ENCODE measurements around the gene TCP1. TPM values are rescaled to one million over a fixed set of nuclear protein-coding genes. Genes with fewer than 3 reads are reported as not detected.

The TCP1 gene
- total and polyA plus RNA-seq, 2 donors (not counting 3 experiments of a cell fraction or from before 2014, with no cell fraction given), result 168 to 302 TPM

GRCh38 chr6:159778131-159778530, 11.3 kb downstream of the TCP1 start:
- Histone ChIP-seq H3K27me3 (ENCODE audit: control insufficient read depth in 2 of 2, insufficient read depth in 2 of 2, low read length in 2 of 2) (no peaks in the 10 kb centered on the region), H2AFZ (ENCODE audit: low read depth, low read length) (no peak overlapping the region), H3K4me1 (ENCODE audit: control insufficient read depth, extremely low read depth, insufficient read depth, low read length) (no peaks in the 10 kb centered on the region), H3K4me3 (replicated peaks in 1 of 3; ENCODE audit: insufficient read depth in 1 of 3, low read depth in 1 of 3, low read length in 3 of 3) (no peak overlapping the region), H3K9me3 (replicated peaks; ENCODE audit: control insufficient read depth, insufficient read depth, low read length) (no peaks in the 10 kb centered on the region), H3K4me2 (ENCODE audit: insufficient read depth, low read length) (no peak overlapping the region), H4K20me1 (replicated peaks; ENCODE audit: control insufficient read depth, extremely low read depth, insufficient read depth, low read length) (no peaks in the 10 kb centered on the region), H3K27ac (ENCODE audit: insufficient read depth, low read depth, low read length) (no peak overlapping the region), H3K9me1 (replicated peaks; ENCODE audit: control insufficient read depth, extremely low read depth, insufficient read depth, low read length) (no peaks in the 10 kb centered on the region), H3K79me2 (ENCODE audit: control insufficient read depth, insufficient read depth, low read length) (peaks cover 17% of the 10 kb centered on the region), H3K36me3 (ENCODE audit: control insufficient read depth in 2 of 2, extremely low read depth in 1 of 2, insufficient read depth in 2 of 2, low read length in 2 of 2) (peaks cover 29 to 33% of the 10 kb centered on the region in 2 experiments), H3K9ac (replicated peaks; ENCODE audit: extremely low read depth, insufficient read depth, low read length) (no peak overlapping the region)
- ChIA-PET CTCF (interaction anchor here (0.7 kb wide), 1 partner anchor 189 kb away, joined by 4 read pairs; no protein-coding TSS in a partner anchor), POLR2A (no interaction called here)
- intact Hi-C loops (cut with micrococcal nuclease) (no loop called here), dilution Hi-C loops (cut with MboI; ENCODE audit: extremely low pct_ligation_motif_present, low sequenced_read_pairs) (no loop called here)
- TF ChIP-seq EZH2 (IDR thresholded peaks at IDR 0.05; ENCODE audit: borderline replicate concordance, low read depth, low read length, severe bottlenecking) (no peak), JUN (IDR thresholded peaks at IDR 0.05; ENCODE audit: borderline replicate concordance, insufficient read depth, insufficient read length, low read depth) (no peak), GATA2 (IDR thresholded peaks at IDR 0.05; ENCODE audit: insufficient read depth, insufficient read length, low read depth, low read length) (no peak)
- FAIRE-seq (no peak), DNase-seq (ENCODE audit: low read depth, low spot score) (no peak)
- no TSS peak for BruUV-seq (replicated peaks)

- no peak overlapping the region for H3K4me2 ChIP-seq (ENCODE audit: insufficient read depth, low read length)
- ChIA-PET CTCF (interaction anchor here (0.7 to 0.9 kb wide), 2 partner anchors 11 to 190 kb away, joined by 4 read pairs; no protein-coding TSS in a partner anchor), POLR2A (no interaction called here)
- H3K4me3 ChIP-seq (replicated peaks in 1 of 3; ENCODE audit: insufficient read depth in 1 of 3, low read depth in 1 of 3, low read length in 3 of 3), result no peak overlapping the region
- no peaks in the 10 kb centered on the region for H3K27me3 ChIP-seq (ENCODE audit: control insufficient read depth in 2 of 2, insufficient read depth in 2 of 2, low read length in 2 of 2)
- TF ChIP-seq MAX (IDR thresholded peaks at IDR 0.05; ENCODE audit: insufficient read depth, insufficient read length) (no peak), EZH2 (IDR thresholded peaks at IDR 0.05; ENCODE audit: borderline replicate concordance, low read depth, low read length, severe bottlenecking) (no peak), MYC (IDR thresholded peaks at IDR 0.05; ENCODE audit: low read depth, low read length) (no peak), CTCF (IDR thresholded peaks at IDR 0.05; ENCODE audit: extremely low read depth in 1 of 2, insufficient read depth in 1 of 2, low read depth in 1 of 2, low read length in 2 of 2) (no peak), POLR2AphosphoS5 (IDR thresholded peaks at IDR 0.05; ENCODE audit: insufficient read depth, low read depth, low read length) (no peak), JUN (IDR thresholded peaks at IDR 0.05; ENCODE audit: borderline replicate concordance, insufficient read depth, insufficient read length, low read depth) (no peak), POLR2A (IDR thresholded peaks at IDR 0.05; ENCODE audit: low read depth, low read length) (no peak), FOS (IDR thresholded peaks at IDR 0.05; ENCODE audit: borderline replicate concordance, insufficient read depth, low read length) (no peak), GATA2 (IDR thresholded peaks at IDR 0.05; ENCODE audit: insufficient read depth, insufficient read length, low read depth, low read length) (no peak)
- DNase-seq (ENCODE audit: low read depth, low spot score), result no peak
- H3K36me3 ChIP-seq (ENCODE audit: control insufficient read depth in 2 of 2, extremely low read depth in 1 of 2, insufficient read depth in 2 of 2, low read length in 2 of 2), result peaks cover 23 to 27% of the 10 kb centered on the region in 2 experiments
- H4K20me1 ChIP-seq (replicated peaks; ENCODE audit: control insufficient read depth, extremely low read depth, insufficient read depth, low read length), result no peaks in the 10 kb centered on the region
- intact Hi-C loops (cut with micrococcal nuclease) (no loop called here), dilution Hi-C loops (cut with MboI; ENCODE audit: extremely low pct_ligation_motif_present, low sequenced_read_pairs) (no loop called here)
- H2AFZ ChIP-seq (ENCODE audit: low read depth, low read length), result no peak overlapping the region
- H3K9me3 ChIP-seq (replicated peaks; ENCODE audit: control insufficient read depth, insufficient read depth, low read length), result no peaks in the 10 kb centered on the region
- no TSS peak for BruUV-seq (replicated peaks)
- no peaks in the 10 kb centered on the region for H3K9me1 ChIP-seq (replicated peaks; ENCODE audit: control insufficient read depth, extremely low read depth, insufficient read depth, low read length)
- H3K27ac ChIP-seq (ENCODE audit: insufficient read depth, low read depth, low read length), result no peak overlapping the region
- H3K9ac ChIP-seq (replicated peaks; ENCODE audit: extremely low read depth, insufficient read depth, low read length), result no peak overlapping the region
- no peaks in the 10 kb centered on the region for H3K4me1 ChIP-seq (ENCODE audit: control insufficient read depth, extremely low read depth, insufficient read depth, low read length)
- FAIRE-seq, result no peak
- H3K79me2 ChIP-seq (ENCODE audit: control insufficient read depth, insufficient read depth, low read length), result peaks cover 11% of the 10 kb centered on the region
These were observed 12.0 kb downstream of the TCP1 start for GRCh38 chr6:159777240-159777904.
